Measurements from ENCODE around the gene CLIC5. TPM values are rescaled to one million over a fixed set of nuclear protein-coding genes. Genes with fewer than 3 reads are reported as not detected.

The CLIC5 gene
- total and polyA plus RNA-seq, 11 donors, result 63.0 to 381 (median 244) TPM

GRCh38 chr6:45844986-45845385 is 170.7 kb downstream of the CLIC5 start:
- WGBS, 4 donors, result 89 to 96% (median 95%) methylated on average over 8 of the region's 8 CpGs
- ATAC-seq, result no peak

DNA sequence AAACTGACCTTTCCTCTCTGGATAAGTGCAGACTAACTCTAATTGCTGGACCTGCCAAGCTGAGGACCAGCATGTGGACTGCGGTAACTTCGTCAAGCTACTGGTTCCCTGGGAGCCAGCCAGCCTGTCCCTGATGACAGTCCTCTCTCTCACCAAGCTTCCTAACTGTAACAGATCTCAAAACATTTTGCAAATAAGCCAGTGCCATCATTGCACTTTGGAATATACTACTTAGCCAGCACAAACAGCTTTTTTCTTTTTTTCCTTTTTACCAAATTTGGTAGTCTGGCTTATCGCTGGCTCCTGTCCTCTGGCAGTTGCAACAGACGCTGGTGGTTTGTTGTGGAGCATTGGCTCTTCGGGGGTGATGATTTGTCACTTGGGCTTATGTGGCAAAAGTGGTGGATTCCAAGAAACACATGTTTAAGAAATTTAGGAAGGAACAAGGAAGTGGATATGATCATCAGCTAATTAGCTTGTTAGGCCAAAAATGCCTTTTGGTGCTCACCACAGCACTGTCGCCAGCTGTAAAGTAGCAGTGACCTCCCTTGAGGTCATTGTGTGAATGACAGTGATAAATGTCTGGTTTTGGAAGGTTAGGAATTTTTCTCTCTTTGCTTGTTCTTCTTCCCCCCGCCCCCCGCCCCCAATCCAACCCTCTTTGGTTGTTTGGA is 171.7 kb downstream of the CLIC5 start:
- H3K27me3 ChIP-seq, result no peaks in the 10 kb centered on the region
- no peaks in the 10 kb centered on the region for H3K9me3 ChIP-seq
- TF ChIP-seq, protein P1, sequence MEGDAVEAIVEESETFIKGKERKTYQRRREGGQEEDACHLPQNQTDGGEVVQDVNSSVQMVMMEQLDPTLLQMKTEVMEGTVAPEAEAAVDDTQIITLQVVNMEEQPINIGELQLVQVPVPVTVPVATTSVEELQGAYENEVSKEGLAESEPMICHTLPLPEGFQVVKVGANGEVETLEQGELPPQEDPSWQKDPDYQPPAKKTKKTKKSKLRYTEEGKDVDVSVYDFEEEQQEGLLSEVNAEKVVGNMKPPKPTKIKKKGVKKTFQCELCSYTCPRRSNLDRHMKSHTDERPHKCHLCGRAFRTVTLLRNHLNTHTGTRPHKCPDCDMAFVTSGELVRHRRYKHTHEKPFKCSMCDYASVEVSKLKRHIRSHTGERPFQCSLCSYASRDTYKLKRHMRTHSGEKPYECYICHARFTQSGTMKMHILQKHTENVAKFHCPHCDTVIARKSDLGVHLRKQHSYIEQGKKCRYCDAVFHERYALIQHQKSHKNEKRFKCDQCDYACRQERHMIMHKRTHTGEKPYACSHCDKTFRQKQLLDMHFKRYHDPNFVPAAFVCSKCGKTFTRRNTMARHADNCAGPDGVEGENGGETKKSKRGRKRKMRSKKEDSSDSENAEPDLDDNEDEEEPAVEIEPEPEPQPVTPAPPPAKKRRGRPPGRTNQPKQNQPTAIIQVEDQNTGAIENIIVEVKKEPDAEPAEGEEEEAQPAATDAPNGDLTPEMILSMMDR (IDR thresholded peaks at IDR 0.05), result no peak
- no peak for TF ChIP-seq POLR2A (IDR thresholded peaks at IDR 0.05)
- no peaks in the 10 kb centered on the region for H3K36me3 ChIP-seq
- no peak overlapping the region for H3K4me3 ChIP-seq
- 55 to 72% (median 67%) methylated on average over 8 of the region's 8 CpGs for WGBS, 4 donors
- DNase-seq (no peak), ATAC-seq (peak in 1 of 4 donors; percentile 18)
- no peaks in the 10 kb centered on the region for H3K4me1 ChIP-seq
- intact Hi-C loops (cut with DNase I), result no loop called here
- no peak overlapping the region for H3K27ac ChIP-seq

More at GRCh38 chr6:45844986-45845385, 170.7 kb downstream of the CLIC5 start:
- TF ChIP-seq, protein P1 (IDR thresholded peaks at IDR 0.05), result no peak
- TF ChIP-seq POLR2A (IDR thresholded peaks at IDR 0.05), result no peak
- Histone ChIP-seq H3K27ac (no peak overlapping the region), H3K27me3 (peaks cover 0 to 1% (median 0%) of the 10 kb centered on the region in 9 donors), H3K4me3 (no peak overlapping the region), H3K36me3 (no peaks in the 10 kb centered on the region), H3K9me3 (no peaks in the 10 kb centered on the region), H3K4me1 (no peaks in the 10 kb centered on the region)
- no peak for DNase-seq
- intact Hi-C loops (cut with DNase I), result no loop called here

DNA sequence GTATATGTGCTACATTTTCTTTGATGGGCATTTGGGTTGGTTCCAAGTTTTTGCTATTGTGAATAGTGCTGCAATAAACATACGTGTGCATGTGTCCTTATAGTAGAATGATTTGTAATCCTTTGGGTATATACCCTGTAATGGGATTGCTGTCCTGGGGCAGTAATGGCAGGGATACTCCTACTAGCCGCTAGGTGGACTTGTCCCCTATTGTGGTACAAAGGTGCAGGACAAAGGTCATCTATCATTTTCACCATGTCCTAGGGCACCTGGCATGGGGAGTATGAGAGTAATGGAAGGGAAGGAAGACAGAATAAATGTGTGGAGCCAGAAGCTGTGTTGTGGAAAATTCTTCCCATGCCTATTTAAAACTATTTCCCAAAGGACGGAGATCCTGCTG is 174.6 kb downstream of the CLIC5 start:
- no peak for ATAC-seq
- H3K36me3 ChIP-seq, result no peaks in the 10 kb centered on the region
- intact Hi-C loops (cut with DNase I), result no loop called here
- peaks cover 0 to 5% (median 0%) of the 10 kb centered on the region in 12 donors for H3K4me1 ChIP-seq
- 83 to 87% (median 85%) methylated on average over 3 of the region's 3 CpGs for WGBS, 4 donors
- TF ChIP-seq POLR2A (IDR thresholded peaks at IDR 0.05), result no peak
- TF ChIP-seq, protein P1 (IDR thresholded peaks at IDR 0.05), result no peak
- DNase-seq, result no peak
- no peak overlapping the region for H3K27ac ChIP-seq
- H3K27me3 ChIP-seq, result no peaks in the 10 kb centered on the region
- no peaks in the 10 kb centered on the region for H3K9me3 ChIP-seq
- no peak overlapping the region for H3K4me3 ChIP-seq

DNA sequence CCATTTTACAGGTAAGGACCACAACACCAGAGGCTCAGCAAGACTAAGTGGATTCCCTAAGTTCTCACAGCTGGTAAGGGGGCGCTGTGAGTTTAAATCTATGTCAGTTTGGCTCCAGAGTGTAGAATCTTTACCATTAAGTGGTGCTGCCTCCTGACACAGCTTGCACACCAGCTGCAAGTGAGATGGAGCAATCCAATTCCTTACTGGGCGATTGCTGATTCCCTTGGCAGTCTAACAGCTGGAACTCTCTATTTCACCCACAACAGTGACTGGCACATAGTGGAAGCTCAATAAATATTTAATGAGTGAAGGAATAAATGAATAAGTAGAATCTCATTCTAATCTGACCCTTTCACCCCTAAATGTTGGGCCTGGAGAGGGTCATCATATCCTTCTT is 176.7 kb downstream of the CLIC5 start:
- H3K4me1 ChIP-seq, result peaks cover 0 to 13% (median 0%) of the 10 kb centered on the region in 12 donors
- H3K4me3 ChIP-seq, result no peak overlapping the region
- WGBS, 4 donors, result 59 to 89% (median 80%) methylated on average over 2 of the region's 2 CpGs
- ATAC-seq (no peak), DNase-seq (no peak)
- H3K27ac ChIP-seq, result no peak overlapping the region
- TF ChIP-seq, protein P1 (IDR thresholded peaks at IDR 0.05), result no peak
- TF ChIP-seq POLR2A (IDR thresholded peaks at IDR 0.05), result no peak
- intact Hi-C loops (cut with DNase I), result no loop called here
- no peaks in the 10 kb centered on the region for H3K36me3 ChIP-seq
- no peaks in the 10 kb centered on the region for H3K9me3 ChIP-seq
- H3K27me3 ChIP-seq, result no peaks in the 10 kb centered on the region
